Fibroblast of peridontal ligament (primary cell): ENCODE measurements around the gene STRBP.
A peak's percentile ranks its signal among the peaks of the same experiment; 100 is the strongest.

Experiments
- DNase-seq: peaks from one replicate; pipeline ENCODE4 v3.0.0-alpha.2; 2010; ENCODE audit errors: extremely low read depth

The STRBP gene

DNA sequence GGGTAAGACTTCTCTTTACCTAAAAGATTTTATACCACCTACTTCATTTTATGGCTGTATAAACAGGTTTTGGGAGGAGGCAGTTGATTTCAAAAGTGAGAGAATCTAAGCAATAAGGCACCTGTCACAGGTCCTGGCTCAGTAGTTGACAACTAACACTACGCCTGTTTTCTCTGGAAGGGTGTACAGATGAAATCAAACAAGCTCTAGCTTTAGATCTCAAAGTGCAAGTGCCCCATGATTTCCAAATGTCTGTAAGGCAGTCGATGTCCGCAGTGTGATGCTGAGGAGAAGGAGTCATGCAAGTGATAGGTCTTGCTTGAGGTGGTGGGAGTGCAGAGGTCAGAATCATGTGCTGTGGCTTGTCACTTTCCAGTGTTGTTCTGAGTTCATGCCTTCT, 168.8 kb downstream of the STRBP start:
- no peak for DNase-seq

DNA sequence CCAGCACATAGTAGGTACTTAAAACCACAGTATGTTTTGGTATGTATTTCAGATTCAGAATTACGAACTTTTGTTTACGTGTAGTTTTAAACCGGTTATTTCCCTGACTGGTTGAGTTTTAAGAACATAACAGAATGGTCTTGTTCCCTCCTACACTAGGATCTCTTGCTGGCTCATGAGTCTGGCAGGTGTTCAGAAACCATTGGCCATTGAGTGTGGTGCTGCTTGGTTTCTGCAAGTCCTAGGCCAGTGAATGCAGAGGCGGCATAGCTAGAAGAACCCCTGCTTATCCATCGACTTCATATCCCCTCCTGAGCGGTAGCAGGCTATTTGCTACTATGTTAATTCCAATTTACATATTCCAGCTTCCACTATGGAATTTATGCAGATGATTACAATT, 169.3 kb downstream of the STRBP start:
- DNase-seq, result no peak

DNA sequence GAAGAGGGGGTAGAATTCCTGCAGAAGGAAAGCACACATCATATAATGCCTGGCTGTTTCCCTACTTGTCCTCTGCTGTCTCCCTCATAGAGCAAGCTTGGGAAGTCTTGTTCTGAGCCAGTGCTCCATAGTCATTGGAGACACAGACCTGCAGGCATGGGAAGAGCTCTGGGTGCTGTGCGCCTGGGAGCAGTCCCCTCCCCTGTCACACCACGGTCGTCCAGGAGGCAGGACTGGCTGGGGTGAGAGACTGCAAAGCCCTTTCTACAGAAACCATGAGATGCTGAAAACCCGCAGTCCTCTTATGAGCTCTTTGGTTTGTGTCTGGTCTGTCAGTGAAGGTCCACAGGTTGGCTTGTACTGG, 170.3 kb downstream of the STRBP start:
- DNase-seq, result no peak

GRCh38 chr9:123097430-123098095, 170.8 kb downstream of the STRBP start:
- no peak for DNase-seq

DNA sequence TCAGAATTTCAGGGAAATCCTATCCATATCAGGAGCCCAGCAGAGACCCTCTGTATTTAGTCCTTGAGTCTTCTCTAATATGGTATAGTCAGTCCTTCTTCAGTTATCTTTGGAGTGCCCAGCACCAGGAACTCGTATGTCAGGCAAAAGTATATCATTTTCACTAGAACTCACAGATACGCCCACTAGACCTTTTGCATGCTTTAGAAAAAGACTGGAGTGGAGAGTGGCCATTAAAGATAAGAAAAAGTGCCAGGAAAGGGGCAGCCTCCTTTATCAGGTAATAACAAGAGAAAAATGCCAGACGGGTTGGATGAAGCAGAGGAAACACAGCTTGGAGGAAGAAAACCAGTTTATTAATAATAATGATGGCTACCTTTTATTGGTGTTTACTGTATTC, 171.4 kb downstream of the STRBP start:
- DNase-seq, result no peak

DNA sequence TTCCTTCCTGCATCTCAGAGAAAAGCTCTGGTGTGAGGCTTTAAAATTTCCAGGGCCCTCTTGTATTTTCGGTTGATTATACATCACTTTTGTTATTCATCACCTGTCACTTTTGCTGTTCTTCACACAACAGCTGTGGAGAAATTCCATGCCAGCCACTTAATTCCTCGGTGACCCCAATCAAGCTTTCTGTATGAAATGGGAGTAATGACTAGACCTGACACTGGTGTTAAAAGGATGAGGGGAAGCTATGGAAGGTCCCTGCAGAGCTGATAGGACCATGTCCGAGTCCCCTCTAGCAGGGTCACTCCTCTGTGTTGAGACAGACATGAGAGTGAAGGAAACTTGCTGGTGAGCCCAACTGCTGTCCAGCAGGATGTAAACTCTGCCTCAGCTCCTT, 175.2 kb downstream of the STRBP start:
- DNase-seq, result no peak

GRCh38 chr9:123091459-123091858, 176.9 kb downstream of the STRBP start:
- no peak for DNase-seq

DNA sequence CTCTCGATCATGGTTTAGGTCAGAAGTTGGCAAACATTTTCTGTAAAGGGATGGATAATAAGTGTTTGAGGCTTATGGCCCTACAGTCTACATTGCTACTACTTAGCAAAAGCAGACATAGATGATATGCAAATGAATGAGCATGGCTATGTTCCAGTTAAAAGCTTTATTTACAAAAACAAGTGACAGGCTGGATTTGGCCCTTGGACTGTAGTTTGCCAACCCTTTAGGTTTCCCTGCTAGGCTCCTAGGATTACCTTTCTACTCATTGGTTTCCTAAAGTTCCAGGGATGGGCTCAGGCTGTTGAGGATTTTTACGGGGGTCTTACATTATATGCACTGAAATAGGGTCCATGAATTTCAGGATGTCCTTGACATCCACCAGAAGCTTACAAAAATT, 177.4 kb downstream of the STRBP start:
- no peak for DNase-seq

DNA sequence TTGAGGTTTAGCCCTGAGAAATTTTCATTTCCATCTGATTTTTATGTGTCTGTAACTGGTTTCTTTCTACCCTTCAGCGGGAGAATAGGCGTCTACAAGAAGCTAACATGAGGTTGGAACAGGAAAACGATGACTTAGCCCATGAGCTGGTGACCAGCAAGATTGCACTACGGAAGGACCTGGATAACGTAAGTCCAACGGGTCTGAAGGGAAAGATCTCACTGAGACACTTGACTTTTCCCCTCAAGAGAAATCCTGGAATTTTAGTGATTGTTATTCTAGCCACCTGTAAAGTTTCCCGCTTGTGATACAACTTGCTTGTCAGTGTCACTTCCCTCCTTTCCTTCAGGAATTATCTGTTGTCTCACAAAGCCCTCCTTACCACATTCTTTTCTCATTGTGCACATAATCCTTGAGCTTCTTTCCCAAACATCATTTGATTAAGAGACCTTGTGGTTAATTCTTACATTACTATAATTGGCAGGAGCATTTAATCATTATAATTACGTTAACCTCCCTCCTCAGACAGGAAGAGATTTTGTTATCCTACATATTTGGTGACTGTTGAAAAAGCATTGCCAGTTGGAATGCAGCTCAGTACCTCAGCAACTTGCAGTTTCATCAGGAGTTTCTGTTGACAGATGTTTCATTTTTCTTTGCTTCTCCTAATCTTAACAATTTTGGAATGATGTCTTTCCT, 178.0 kb downstream of the STRBP start:
- DNase-seq, result peak; percentile 25

- no peak for DNase-seq
Measured at GRCh38 chr9:123089790-123090189, 178.6 kb downstream of the STRBP start.

DNA sequence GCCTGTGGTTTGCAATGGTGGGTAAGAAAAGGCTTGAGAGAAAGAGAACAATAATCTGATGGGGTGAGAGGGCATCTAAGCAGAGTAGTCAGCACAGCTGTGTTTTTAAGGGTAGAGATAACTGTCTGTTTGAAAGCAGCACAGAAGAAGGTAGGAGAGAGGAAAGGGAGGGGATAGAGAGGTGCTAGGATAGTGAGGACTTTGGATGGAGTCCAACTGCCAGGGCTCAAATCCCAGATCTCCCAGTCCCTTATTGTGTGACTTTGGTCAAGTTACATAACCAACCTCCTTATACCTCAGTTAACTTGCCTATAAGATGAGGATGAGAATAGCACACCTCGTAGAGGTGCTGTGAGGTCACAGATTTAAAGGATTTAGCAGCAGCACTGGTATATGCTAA, 179.3 kb downstream of the STRBP start:
- no peak for DNase-seq

DNA sequence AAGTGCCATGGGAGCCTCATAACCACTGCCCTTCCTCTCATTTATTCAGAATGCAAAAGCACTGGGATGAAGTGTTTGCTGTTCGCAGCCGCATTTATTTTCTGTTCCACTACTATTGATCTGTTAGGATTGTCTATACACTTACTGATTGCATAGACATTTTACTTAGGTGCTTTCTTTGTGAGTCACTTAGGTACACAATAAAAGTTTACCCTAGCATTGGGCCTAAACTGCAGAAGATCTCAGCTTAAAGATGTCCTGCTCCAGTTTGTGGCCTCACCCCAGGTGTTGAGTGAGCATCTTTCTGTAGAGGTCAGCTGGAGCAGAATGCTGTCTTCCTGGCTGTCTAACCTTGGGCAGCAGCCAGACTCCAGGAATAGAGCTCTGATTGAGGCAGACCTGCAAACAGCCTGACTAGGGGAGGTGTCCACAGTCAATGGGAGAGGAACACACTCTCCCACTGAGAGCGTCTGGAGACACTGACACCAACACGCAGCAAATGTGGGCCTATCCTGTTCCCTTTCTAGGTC, 181.0 kb downstream of the STRBP start:
- DNase-seq, result no peak

- DNase-seq, result no peak
Measured at GRCh38 chr9:123085916-123086315, 182.5 kb downstream of the STRBP start.

DNA sequence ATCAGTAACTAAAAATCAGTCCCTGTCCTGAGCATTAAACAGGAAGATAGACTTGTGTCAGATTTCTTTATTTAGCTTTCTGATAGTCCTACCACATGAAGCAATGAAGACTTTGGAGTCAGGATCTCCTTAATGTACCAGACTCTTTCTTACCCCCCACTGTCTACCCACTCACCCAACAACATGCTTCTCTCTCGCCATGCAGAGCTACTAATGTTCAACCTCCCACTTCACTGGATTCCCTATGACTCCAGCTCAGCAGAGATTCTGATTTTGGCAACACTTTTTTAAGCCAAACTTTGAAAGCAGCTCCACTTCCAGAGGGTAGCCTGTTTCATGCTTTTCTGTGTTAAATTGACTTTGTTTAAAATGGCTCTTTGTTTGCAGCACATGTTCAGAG, 184.1 kb downstream of the STRBP start:
- no peak for DNase-seq

GRCh38 chr9:123083680-123084079, 184.7 kb downstream of the STRBP start:
- no peak for DNase-seq

DNA sequence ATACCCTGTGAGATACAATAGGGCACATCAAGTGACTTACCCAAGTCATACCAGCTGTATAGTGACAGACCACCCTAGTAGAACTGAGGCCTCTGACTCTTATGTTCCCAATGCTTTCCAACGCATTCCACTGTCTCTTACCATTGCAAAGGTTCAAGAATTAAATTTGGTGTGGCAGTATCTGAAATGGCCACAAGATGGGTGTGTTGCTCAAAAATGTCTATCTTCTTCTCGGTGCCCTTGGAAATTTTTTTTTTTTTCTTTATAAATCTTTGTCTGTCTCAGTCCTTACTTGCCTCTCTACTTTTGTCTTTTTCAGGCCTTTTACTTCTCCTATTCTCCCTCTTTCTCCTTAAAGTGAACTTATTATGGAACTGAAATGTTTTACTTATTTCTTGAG, 186.6 kb downstream of the STRBP start:
- peak; percentile 73 for DNase-seq

DNA sequence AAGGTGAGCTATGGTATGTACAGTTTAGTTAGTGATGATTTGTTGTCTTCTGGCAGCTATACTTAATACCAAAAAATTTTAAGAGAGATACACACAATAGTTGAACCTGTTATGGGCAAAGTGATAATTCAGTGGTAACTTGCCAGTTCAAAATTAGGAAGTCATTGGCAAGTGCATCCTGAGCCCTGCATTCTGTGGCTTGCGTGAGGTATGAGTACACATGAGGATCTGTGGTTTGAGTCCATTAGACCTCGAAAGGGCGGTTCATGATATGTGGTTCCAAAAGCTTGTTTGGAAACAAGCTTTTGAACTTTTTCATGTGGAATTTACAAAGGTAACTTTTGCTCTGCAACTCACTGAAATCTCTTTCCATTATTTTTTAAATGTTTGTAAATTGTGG, 187.9 kb downstream of the STRBP start:
- DNase-seq, result no peak

GRCh38 chr9:123074628-123075027, 193.8 kb downstream of the STRBP start:
- no peak for DNase-seq

GRCh38 chr9:123073991-123074422, 194.4 kb downstream of the STRBP start:
- DNase-seq, result peak; percentile 90

DNA sequence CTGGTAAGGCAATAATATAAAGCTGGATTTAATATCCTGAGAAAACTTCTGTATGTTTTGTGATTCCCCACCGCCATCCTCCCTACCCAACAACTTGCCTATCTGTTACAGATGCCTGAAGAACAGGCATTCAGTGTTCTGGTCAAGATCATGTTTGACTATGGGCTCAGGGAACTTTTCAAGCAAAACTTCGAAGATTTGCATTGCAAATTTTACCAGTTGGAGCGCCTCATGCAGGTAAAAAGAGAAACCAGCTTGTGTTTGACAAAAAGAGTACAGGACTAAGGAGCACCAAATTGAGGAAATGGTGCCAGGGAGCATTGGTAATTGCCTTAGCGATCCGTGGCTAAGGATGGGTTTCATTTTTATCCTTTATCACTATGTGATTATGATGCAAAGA, 194.9 kb downstream of the STRBP start:
- DNase-seq, result no peak

DNA sequence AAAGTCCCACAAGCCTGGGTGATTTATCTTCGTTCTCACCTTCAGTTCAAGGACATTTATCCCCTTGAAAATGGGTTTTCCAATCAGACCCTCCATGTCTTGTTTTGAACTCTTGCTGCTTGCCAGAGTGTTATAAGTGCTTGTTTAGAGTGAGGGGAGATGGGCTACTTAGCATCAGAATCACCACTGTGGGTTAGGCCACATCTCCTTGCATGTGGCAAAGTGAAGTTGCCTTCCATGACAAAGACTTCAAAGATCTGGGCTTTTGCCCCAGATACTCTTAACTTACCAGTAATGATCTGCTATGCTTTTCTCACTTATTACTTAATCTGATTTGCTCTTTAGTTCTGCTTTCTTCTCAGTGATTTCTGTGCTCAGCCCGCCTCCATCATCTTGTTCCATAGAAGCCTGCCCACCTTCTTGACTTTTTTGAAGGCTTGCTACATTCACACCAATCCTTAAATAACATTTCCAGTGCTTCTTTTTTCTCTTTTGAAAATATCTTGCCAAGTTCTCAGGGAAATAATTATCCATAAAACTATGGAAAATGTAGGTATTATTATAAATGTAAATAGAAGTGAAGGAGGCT, 195.9 kb downstream of the STRBP start:
- no peak for DNase-seq
